AG04449 (cell line): ENCODE measurements around the gene BARX2.

ENCODE experiments used
- CTCF ChIA-PET: fragments of 350-600 bp; formaldehyde crosslinking; extraction: SDS; loops from one replicate; lab custom pipeline; 2021; ENCODE audit warnings: antibody characterized with exemption; lab: Yijun Ruan, JAX
- POLR2A ChIA-PET: fragments of 400-600, 350-600 bp; formaldehyde crosslinking; extraction: SDS; loops from one replicate; lab custom pipeline; 2020; ENCODE audit warnings: antibody characterized with exemption, inconsistent platforms; lab: Yijun Ruan, JAX
- DNase-seq: peaks from one replicate; pipeline ENCODE4 v3.0.0-alpha.2; 2010; ENCODE audit warnings: low read depth, low spot score
- H3K4me3 ChIP-seq: 2 replicates; pipeline ENCODE4 v1.5.1; 2011; ENCODE audit warnings: low read depth, mild to moderate bottlenecking, control low read depth, low read length
- CTCF ChIP-seq: IDR thresholded peaks from one replicate; pipeline ENCODE4 v1.5.1; 2011; ENCODE audit warnings: mild to moderate bottlenecking, moderate library complexity, low read length, control low read depth, inconsistent platforms; ENCODE audit not compliant: insufficient read depth; ENCODE audit errors: missing control alignments

Gene BARX2

GRCh38 chr11:129396454-129396853 is 20.8 kb downstream of the BARX2 start:
- POLR2A ChIA-PET: interaction anchor here (0.6 kb wide), 1 partner anchor 47 kb away, joined by 3 read pairs; no protein-coding TSS in a partner anchor
- CTCF ChIA-PET: interaction anchor here (2.2 to 2.5 kb wide), 2 partner anchors 32 to 354 kb away, joined by 6 read pairs; no protein-coding TSS in a partner anchor
- H3K4me3 ChIP-seq: no peak overlapping the region
- no peak for DNase-seq
- no peak for TF ChIP-seq CTCF

- ChIA-PET CTCF (no interaction called here), POLR2A (no interaction called here)
- no peak for TF ChIP-seq CTCF
- no peak for DNase-seq
- H3K4me3 ChIP-seq: no peak overlapping the region
Observed at GRCh38 chr11:129402206-129403171, 26.8 kb downstream of the BARX2 start.

GRCh38 chr11:129404731-129405130 is 29.1 kb downstream of the BARX2 start:
- TF ChIP-seq CTCF: no peak
- ChIA-PET CTCF (no interaction called here), POLR2A (no interaction called here)

GRCh38 chr11:129408865-129409444 is 33.3 kb downstream of the BARX2 start:
- ChIA-PET CTCF (interaction anchor here (1.2 kb wide), 1 partner anchor 342 kb away, joined by 3 read pairs; no protein-coding TSS in a partner anchor), POLR2A (no interaction called here)
- TF ChIP-seq CTCF: no peak
- DNase-seq: no peak
- no peak overlapping the region for H3K4me3 ChIP-seq

More at GRCh38 chr11:129404731-129405130, 29.1 kb downstream of the BARX2 start:
- no peak overlapping the region for H3K4me3 ChIP-seq
- no peak for DNase-seq

- no peak for TF ChIP-seq CTCF
- no peak for DNase-seq
- CTCF ChIA-PET: no interaction called here
- POLR2A ChIA-PET: no interaction called here
- H3K4me3 ChIP-seq: no peak overlapping the region
Observed at GRCh38 chr11:129410395-129410960, 34.8 kb downstream of the BARX2 start.

GRCh38 chr11:129412494-129412893 is 36.8 kb downstream of the BARX2 start:
- POLR2A ChIA-PET: no interaction called here
- CTCF ChIA-PET: no interaction called here
- DNase-seq: no peak
- no peak for TF ChIP-seq CTCF
- H3K4me3 ChIP-seq: no peak overlapping the region
